GM12878 (cell line): ENCODE measurements around the gene PADI2. TPM values are rescaled to one million over a fixed set of nuclear protein-coding genes. Genes with fewer than 3 reads are reported as not detected.

Experiments
- ASH2L ChIP-seq: fragments of 300-600, 200-600 bp; sonication (generic); IDR thresholded peaks from 2 replicates; pipeline ENCODE4 v1.6.1; 2017; ENCODE audit warnings: low read depth, mild to moderate bottlenecking, borderline replicate concordance
- DPF2 ChIP-seq: fragments of 450-650 bp; IDR thresholded peaks from 2 replicates; pipeline ENCODE4 v1.6.1; 2017; ENCODE audit warnings: mild to moderate bottlenecking
- EZH2 ChIP-seq: IDR thresholded peaks from 2 replicates; pipeline ENCODE4 v1.6.1; 2012; ENCODE audit warnings: low read depth, mild to moderate bottlenecking, control low read depth, inconsistent platforms, low read length, borderline replicate concordance; ENCODE audit not compliant: control insufficient read depth
- RAD51 ChIP-seq: fragments of 450-650 bp; IDR thresholded peaks from 2 replicates; pipeline ENCODE4 v1.6.1; 2016; ENCODE audit warnings: moderate library complexity, mild to moderate bottlenecking, inconsistent platforms
- SKIL ChIP-seq: fragments of 450-650 bp; IDR thresholded peaks from 2 replicates; pipeline ENCODE4 v1.6.1; 2017; ENCODE audit warnings: mild to moderate bottlenecking, low read depth, inconsistent platforms; ENCODE audit not compliant: poor library complexity, severe bottlenecking
- SMAD5 ChIP-seq: IDR thresholded peaks from 2 replicates; pipeline ENCODE4 v1.6.1; 2016; ENCODE audit warnings: antibody characterized with exemption, low read depth
- polyA plus RNA-seq, 11 experiments: library from polyadenylated mRNA; depleted of rRNA in 4 of 11; unstranded in 6 of 11; stranded (reverse) in 5 of 11; fragments of >200 nt; fragmentation: Nextera tagmentation in 4 of 11; fragmentation: Illumina TruSeq in 1 of 11; extraction: Ambion mirVana in 4 of 11; extraction: Trizol in 1 of 11; gene quantifications; 1 replicate in 1 of 11; 2 replicates in 10 of 11; pipeline versions ENCODE4 v1.2.1 to v1.2.3, GENCODE V29; 2011 to 2016; ENCODE audit warnings: inconsistent platforms in 2 of 11, missing spikeins in 2 of 11, low read depth in 1 of 11
- total RNA-seq, 4 experiments: library from RNA; depleted of rRNA in 3 of 4; stranded (reverse); fragments of >200 nt in 3 of 4; fragmentation: Illumina TruSeq in 1 of 4; extraction: Trizol in 1 of 4; gene quantifications; 2 replicates each; pipeline versions ENCODE4 v1.2.1 to v1.2.3, GENCODE V29; 2013 to 2021
- TF ChIP-seq, protein P1 (sequence below): fragments of 450-650 bp; IDR thresholded peaks from 2 replicates; pipeline ENCODE4 v1.6.1; 2018; ENCODE audit warnings: borderline replicate concordance, mild to moderate bottlenecking; ENCODE audit not compliant: partially characterized antibody
- TF ChIP-seq, protein P2 (sequence below): fragments of 450-650 bp; IDR thresholded peaks from 2 replicates; pipeline ENCODE4 v1.6.1; 2017; ENCODE audit warnings: borderline replicate concordance
- TF ChIP-seq, protein P3 (sequence below): fragments of 450-650 bp; formaldehyde crosslinking; IDR thresholded peaks from 2 replicates; pipeline ENCODE4 v1.4.0; 2020; ENCODE audit warnings: mild to moderate bottlenecking, moderate library complexity

The PADI2 gene
- total and polyA plus RNA-seq, 10 of the 15 experiments (the other 5 are each of a cell fraction or from before 2014, with no cell fraction given), result 0.05 to 3.0 (median 0.10) TPM; not detected in 1

GRCh38 chr1:17110555-17110926 is 8.7 kb downstream of the PADI2 start (continued):
- TF ChIP-seq, protein P1, sequence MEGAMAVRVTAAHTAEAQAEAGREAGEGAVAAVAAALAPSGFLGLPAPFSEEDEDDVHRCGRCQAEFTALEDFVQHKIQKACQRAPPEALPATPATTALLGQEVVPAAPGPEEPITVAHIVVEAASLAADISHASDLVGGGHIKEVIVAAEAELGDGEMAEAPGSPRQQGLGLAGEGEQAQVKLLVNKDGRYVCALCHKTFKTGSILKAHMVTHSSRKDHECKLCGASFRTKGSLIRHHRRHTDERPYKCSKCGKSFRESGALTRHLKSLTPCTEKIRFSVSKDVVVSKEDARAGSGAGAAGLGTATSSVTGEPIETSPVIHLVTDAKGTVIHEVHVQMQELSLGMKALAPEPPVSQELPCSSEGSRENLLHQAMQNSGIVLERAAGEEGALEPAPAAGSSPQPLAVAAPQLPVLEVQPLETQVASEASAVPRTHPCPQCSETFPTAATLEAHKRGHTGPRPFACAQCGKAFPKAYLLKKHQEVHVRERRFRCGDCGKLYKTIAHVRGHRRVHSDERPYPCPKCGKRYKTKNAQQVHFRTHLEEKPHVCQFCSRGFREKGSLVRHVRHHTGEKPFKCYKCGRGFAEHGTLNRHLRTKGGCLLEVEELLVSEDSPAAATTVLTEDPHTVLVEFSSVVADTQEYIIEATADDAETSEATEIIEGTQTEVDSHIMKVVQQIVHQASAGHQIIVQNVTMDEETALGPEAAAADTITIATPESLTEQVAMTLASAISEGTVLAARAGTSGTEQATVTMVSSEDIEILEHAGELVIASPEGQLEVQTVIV, result no peak
- TF ChIP-seq, protein P2, sequence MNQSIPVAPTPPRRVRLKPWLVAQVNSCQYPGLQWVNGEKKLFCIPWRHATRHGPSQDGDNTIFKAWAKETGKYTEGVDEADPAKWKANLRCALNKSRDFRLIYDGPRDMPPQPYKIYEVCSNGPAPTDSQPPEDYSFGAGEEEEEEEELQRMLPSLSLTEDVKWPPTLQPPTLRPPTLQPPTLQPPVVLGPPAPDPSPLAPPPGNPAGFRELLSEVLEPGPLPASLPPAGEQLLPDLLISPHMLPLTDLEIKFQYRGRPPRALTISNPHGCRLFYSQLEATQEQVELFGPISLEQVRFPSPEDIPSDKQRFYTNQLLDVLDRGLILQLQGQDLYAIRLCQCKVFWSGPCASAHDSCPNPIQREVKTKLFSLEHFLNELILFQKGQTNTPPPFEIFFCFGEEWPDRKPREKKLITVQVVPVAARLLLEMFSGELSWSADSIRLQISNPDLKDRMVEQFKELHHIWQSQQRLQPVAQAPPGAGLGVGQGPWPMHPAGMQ, result no peak
- TF ChIP-seq, protein P3, sequence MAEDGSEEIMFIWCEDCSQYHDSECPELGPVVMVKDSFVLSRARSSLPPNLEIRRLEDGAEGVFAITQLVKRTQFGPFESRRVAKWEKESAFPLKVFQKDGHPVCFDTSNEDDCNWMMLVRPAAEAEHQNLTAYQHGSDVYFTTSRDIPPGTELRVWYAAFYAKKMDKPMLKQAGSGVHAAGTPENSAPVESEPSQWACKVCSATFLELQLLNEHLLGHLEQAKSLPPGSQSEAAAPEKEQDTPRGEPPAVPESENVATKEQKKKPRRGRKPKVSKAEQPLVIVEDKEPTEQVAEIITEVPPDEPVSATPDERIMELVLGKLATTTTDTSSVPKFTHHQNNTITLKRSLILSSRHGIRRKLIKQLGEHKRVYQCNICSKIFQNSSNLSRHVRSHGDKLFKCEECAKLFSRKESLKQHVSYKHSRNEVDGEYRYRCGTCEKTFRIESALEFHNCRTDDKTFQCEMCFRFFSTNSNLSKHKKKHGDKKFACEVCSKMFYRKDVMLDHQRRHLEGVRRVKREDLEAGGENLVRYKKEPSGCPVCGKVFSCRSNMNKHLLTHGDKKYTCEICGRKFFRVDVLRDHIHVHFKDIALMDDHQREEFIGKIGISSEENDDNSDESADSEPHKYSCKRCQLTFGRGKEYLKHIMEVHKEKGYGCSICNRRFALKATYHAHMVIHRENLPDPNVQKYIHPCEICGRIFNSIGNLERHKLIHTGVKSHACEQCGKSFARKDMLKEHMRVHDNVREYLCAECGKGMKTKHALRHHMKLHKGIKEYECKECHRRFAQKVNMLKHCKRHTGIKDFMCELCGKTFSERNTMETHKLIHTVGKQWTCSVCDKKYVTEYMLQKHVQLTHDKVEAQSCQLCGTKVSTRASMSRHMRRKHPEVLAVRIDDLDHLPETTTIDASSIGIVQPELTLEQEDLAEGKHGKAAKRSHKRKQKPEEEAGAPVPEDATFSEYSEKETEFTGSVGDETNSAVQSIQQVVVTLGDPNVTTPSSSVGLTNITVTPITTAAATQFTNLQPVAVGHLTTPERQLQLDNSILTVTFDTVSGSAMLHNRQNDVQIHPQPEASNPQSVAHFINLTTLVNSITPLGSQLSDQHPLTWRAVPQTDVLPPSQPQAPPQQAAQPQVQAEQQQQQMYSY, result no peak
- TF ChIP-seq EZH2 (no peak), ASH2L (no peak), SKIL (no peak), RAD51 (no peak), DPF2 (no peak), SMAD5 (no peak)
